Uterus (tissue), 4 donors: Measurements from ENCODE around the gene FASTK. TPM values are rescaled to one million over a fixed set of nuclear protein-coding genes. Genes with fewer than 3 reads are reported as not detected.

Source experiments
- DNase-seq, 2 donors: peaks; one replicate each; pipeline ENCODE4 v3.0.0-alpha.2; 2019 to 2020
- H3K27ac ChIP-seq, 2 donors: fragments of 200-600 bp; sonication (generic); 1 replicate in 1 of 2; 2 replicates in 1 of 2; pipeline ENCODE4 v1.5.1; 2016 to 2018
- H3K27me3 ChIP-seq, 2 donors: fragments of 200-600 bp; sonication (generic); one replicate each; pipeline ENCODE4 v1.5.1; 2018 to 2019; ENCODE audit warnings: control low read depth in 1 of 2
- H3K36me3 ChIP-seq, 2 donors: fragments of 200-600 bp; sonication (generic); one replicate each; pipeline ENCODE4 v1.5.1; 2019; ENCODE audit warnings: control low read depth in 1 of 2
- H3K4me1 ChIP-seq, 2 donors: fragments of 200-600 bp; sonication (generic); one replicate each; pipeline ENCODE4 v1.5.1; 2018 to 2019; ENCODE audit warnings: control low read depth in 1 of 2
- H3K4me3 ChIP-seq, 2 donors: fragments of 200-600 bp; sonication (generic); 1 replicate in 1 of 2; 2 replicates in 1 of 2; pipeline ENCODE4 v1.5.1; 2018 to 2019; ENCODE audit warnings: mild to moderate bottlenecking in 1 of 2
- H3K9me3 ChIP-seq, 2 donors: fragments of 200-600 bp; sonication (generic); one replicate each; pipeline ENCODE4 v1.5.1; 2019; ENCODE audit warnings: control low read depth in 1 of 2
- CTCF ChIP-seq, 4 experiments: fragments of 200-600 bp in 2 of 4; fragments of 450-650 bp in 2 of 4; sonication (generic) in 2 of 4; IDR thresholded peaks; one replicate each; pipeline ENCODE4 v1.5.1; 2016 to 2019; ENCODE audit warnings: antibody characterized with exemption in 4 of 4, mild to moderate bottlenecking in 2 of 4, moderate library complexity in 1 of 4
- POLR2A ChIP-seq, 2 donors: fragments of 450-650 bp; IDR thresholded peaks; one replicate each; pipeline ENCODE4 v1.6.1; 2016; ENCODE audit warnings: antibody characterized with exemption in 2 of 2, mild to moderate bottlenecking in 1 of 2, moderate library complexity in 1 of 2
- intact Hi-C: fragments of 100-400 bp; cut with DNase I; formaldehyde crosslinking; loops from one replicate; pipeline ENCODE4 v1.15.1; 2023; ENCODE audit warnings: low total_unique reads
- total RNA-seq, 4 donors: library from RNA; depleted of rRNA in 3 of 4; stranded (reverse); fragments of >200 nt in 3 of 4; gene quantifications; one replicate each; pipeline versions ENCODE4 v1.1.0 to v1.2.4, GENCODE V29; 2014 to 2023
- donor health status: DM: yes; HTN: yes; CAD: no.

FASTK gene
- total RNA-seq, 4 donors from 2014 or later, result 37.1 to 84.9 (median 52.4) TPM

GRCh38 chr7:151069841-151070573 is 10.6 kb downstream of the FASTK start:
- Histone ChIP-seq H3K27me3 (no peaks in the 10 kb centered on the region), H3K4me1 (no peaks in the 10 kb centered on the region), H3K36me3 (no peaks in the 10 kb centered on the region), H3K4me3 (no peak overlapping the region), H3K27ac (no peak overlapping the region), H3K9me3 (no peaks in the 10 kb centered on the region)
- no peak for DNase-seq
- no peak for TF ChIP-seq CTCF (IDR thresholded peaks at IDR 0.05)
- no peak for TF ChIP-seq POLR2A (IDR thresholded peaks at IDR 0.05)
- intact Hi-C loops, result no loop called here

GRCh38 chr7:151068069-151068773 is 12.4 kb downstream of the FASTK start:
- Histone ChIP-seq H3K27ac (no peak overlapping the region), H3K36me3 (no peaks in the 10 kb centered on the region), H3K9me3 (no peaks in the 10 kb centered on the region), H3K27me3 (no peaks in the 10 kb centered on the region), H3K4me1 (no peaks in the 10 kb centered on the region), H3K4me3 (no peak overlapping the region)
- no peak for DNase-seq
- no peak for TF ChIP-seq POLR2A (IDR thresholded peaks at IDR 0.05)
- no peak for TF ChIP-seq CTCF (IDR thresholded peaks at IDR 0.05)
- intact Hi-C loops, result no loop called here

GRCh38 chr7:151066273-151066974 is 14.2 kb downstream of the FASTK start:
- Histone ChIP-seq H3K27me3 (no peaks in the 10 kb centered on the region), H3K4me3 (no peak overlapping the region), H3K9me3 (no peaks in the 10 kb centered on the region), H3K36me3 (no peaks in the 10 kb centered on the region), H3K27ac (no peak overlapping the region), H3K4me1 (peaks cover 0 to 11% of the 10 kb centered on the region in 2 donors)
- no peak for DNase-seq
- no peak for TF ChIP-seq CTCF (IDR thresholded peaks at IDR 0.05)
- no peak for TF ChIP-seq POLR2A (IDR thresholded peaks at IDR 0.05)
- intact Hi-C loops, result no loop called here

GRCh38 chr7:151065516-151065915 is 15.1 kb downstream of the FASTK start:
- no peak overlapping the region for H3K27ac ChIP-seq
- no peak for TF ChIP-seq CTCF (IDR thresholded peaks at IDR 0.05)
- TF ChIP-seq POLR2A (IDR thresholded peaks at IDR 0.05), result no peak
- no peaks in the 10 kb centered on the region for H3K36me3 ChIP-seq
- no peaks in the 10 kb centered on the region for H3K27me3 ChIP-seq
- intact Hi-C loops, result no loop called here
- H3K9me3 ChIP-seq, result no peaks in the 10 kb centered on the region
- no peak for DNase-seq
- H3K4me1 ChIP-seq, result peaks cover 0 to 21% of the 10 kb centered on the region in 2 donors
- no peak overlapping the region for H3K4me3 ChIP-seq

GRCh38 chr7:151064993-151065392 is 15.6 kb downstream of the FASTK start:
- Histone ChIP-seq H3K36me3 (no peaks in the 10 kb centered on the region), H3K4me3 (no peak overlapping the region), H3K27me3 (no peaks in the 10 kb centered on the region), H3K27ac (no peak overlapping the region), H3K9me3 (no peaks in the 10 kb centered on the region), H3K4me1 (peaks cover 0 to 24% of the 10 kb centered on the region in 2 donors)
- no peak for TF ChIP-seq POLR2A (IDR thresholded peaks at IDR 0.05)
- no peak for TF ChIP-seq CTCF (IDR thresholded peaks at IDR 0.05)
- no peak for DNase-seq
- intact Hi-C loops, result no loop called here
